Measurements from ENCODE around the gene KCNG1.

- TF ChIP-seq, protein P1, sequence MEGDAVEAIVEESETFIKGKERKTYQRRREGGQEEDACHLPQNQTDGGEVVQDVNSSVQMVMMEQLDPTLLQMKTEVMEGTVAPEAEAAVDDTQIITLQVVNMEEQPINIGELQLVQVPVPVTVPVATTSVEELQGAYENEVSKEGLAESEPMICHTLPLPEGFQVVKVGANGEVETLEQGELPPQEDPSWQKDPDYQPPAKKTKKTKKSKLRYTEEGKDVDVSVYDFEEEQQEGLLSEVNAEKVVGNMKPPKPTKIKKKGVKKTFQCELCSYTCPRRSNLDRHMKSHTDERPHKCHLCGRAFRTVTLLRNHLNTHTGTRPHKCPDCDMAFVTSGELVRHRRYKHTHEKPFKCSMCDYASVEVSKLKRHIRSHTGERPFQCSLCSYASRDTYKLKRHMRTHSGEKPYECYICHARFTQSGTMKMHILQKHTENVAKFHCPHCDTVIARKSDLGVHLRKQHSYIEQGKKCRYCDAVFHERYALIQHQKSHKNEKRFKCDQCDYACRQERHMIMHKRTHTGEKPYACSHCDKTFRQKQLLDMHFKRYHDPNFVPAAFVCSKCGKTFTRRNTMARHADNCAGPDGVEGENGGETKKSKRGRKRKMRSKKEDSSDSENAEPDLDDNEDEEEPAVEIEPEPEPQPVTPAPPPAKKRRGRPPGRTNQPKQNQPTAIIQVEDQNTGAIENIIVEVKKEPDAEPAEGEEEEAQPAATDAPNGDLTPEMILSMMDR (IDR thresholded peaks at IDR 0.05) = no peak
- TF ChIP-seq EZH2 (IDR thresholded peaks at IDR 0.05) = no peak
- TF ChIP-seq EZH2phosphoT487 (IDR thresholded peaks at IDR 0.05) = no peak
Measured at GRCh38 chr20:50983321-50983720, 39.6 kb downstream of the KCNG1 start.
